ENCODE results near the gene ATPAF2.

- TF ChIP-seq CTCF (IDR thresholded peaks at IDR 0.05) (no peak), POLR2A (IDR thresholded peaks at IDR 0.05) (no peak)
Observed at GRCh38 chr17:18020971-18021370, 18.0 kb downstream of the ATPAF2 start.
